HEK293 (cell line): ENCODE measurements around the gene ACSL3.
"Not testable (repeated sequence)": the region's sequence is repeated elsewhere in the genome, so short reads cannot be mapped to it uniquely, and the experiment has no call there.

Experiments used
- CTCF ChIA-PET: fragments of 350-600 bp; formaldehyde crosslinking; extraction: SDS; loops from one replicate; lab custom pipeline; 2021; ENCODE audit warnings: antibody characterized with exemption; lab: Yijun Ruan, JAX
- POLR2A ChIA-PET: fragments of 300-600 bp; formaldehyde crosslinking; extraction: SDS; loops from one replicate; lab custom pipeline; 2020; ENCODE audit warnings: antibody characterized with exemption, inconsistent platforms; lab: Yijun Ruan, JAX
- H3K27ac ChIP-seq: fragments of 200-500 bp; sonication (Bioruptor generic); 2 replicates; pipeline ENCODE4 v1.5.1; 2014; ENCODE audit warnings: low read depth, low read length, control low read depth, inconsistent platforms; ENCODE audit errors: extremely low read depth
- H3K36me3 ChIP-seq, 2 experiments: fragments of 200-500 bp in 1 of 2; sonication (Bioruptor generic) in 1 of 2; 1 replicate in 1 of 2; 2 replicates in 1 of 2; pipeline ENCODE4 v1.5.1; 2014 to 2017; ENCODE audit warnings: inconsistent platforms in 2 of 2, low read length in 2 of 2; ENCODE audit not compliant: control insufficient read depth in 2 of 2, insufficient read depth in 1 of 2
- H3K4me1 ChIP-seq: fragments of 200-500 bp; sonication (Bioruptor generic); 2 replicates; pipeline ENCODE4 v1.5.1; 2014; ENCODE audit warnings: mild to moderate bottlenecking, low read length, inconsistent platforms; ENCODE audit not compliant: control insufficient read depth, insufficient read depth
- H3K4me3 ChIP-seq: 2 replicates; pipeline ENCODE4 v1.5.1; 2011; ENCODE audit warnings: low read depth, mild to moderate bottlenecking, control low read depth, low read length, moderate library complexity
- H3K9me3 ChIP-seq: fragments of 200-500 bp; sonication (Bioruptor generic); 2 replicates; pipeline ENCODE4 v1.5.1; 2014; ENCODE audit warnings: low read depth, low read length, inconsistent platforms; ENCODE audit not compliant: control insufficient read depth, insufficient read depth
- OVOL3 ChIP-seq: fragments of 450-650 bp; formaldehyde crosslinking; IDR thresholded peaks from 2 replicates; pipeline ENCODE4 v1.5.1; 2016; ENCODE audit warnings: missing biosample characterization, missing genetic modification characterization
- ZFP3 ChIP-seq: fragments of 450-650 bp; formaldehyde crosslinking; IDR thresholded peaks from 2 replicates; pipeline ENCODE4 v1.5.1; 2016; ENCODE audit warnings: low read depth, missing biosample characterization, missing genetic modification characterization
- ZNF114 ChIP-seq: fragments of 450-650 bp; formaldehyde crosslinking; IDR thresholded peaks from 2 replicates; pipeline ENCODE4 v1.5.0; 2017; ENCODE audit warnings: missing biosample characterization, missing genetic modification characterization
- ZNF155 ChIP-seq: fragments of 450-650 bp; formaldehyde crosslinking; IDR thresholded peaks from 2 replicates; pipeline ENCODE4 v1.5.1; 2016; ENCODE audit warnings: missing biosample characterization, missing genetic modification characterization
- ZNF266 ChIP-seq: fragments of 450-650 bp; formaldehyde crosslinking; IDR thresholded peaks from 2 replicates; pipeline ENCODE4 v1.5.1; 2016; ENCODE audit warnings: missing biosample characterization, missing genetic modification characterization, low read depth
- ZNF335 ChIP-seq: fragments of 450-650 bp; formaldehyde crosslinking; conservative IDR thresholded peaks from 2 replicates; pipeline ENCODE4 v1.5.1; 2016; ENCODE audit warnings: missing biosample characterization, missing genetic modification characterization
- ZNF391 ChIP-seq: fragments of 450-650 bp; formaldehyde crosslinking; IDR thresholded peaks from 2 replicates; pipeline ENCODE4 v1.5.1; 2016; ENCODE audit warnings: low read depth, missing biosample characterization, missing genetic modification characterization, borderline replicate concordance
- ZNF394 ChIP-seq: fragments of 450-650 bp; formaldehyde crosslinking; IDR thresholded peaks from 2 replicates; pipeline ENCODE4 v1.5.1; 2016; ENCODE audit warnings: missing biosample characterization, missing genetic modification characterization, mild to moderate bottlenecking, moderate library complexity, borderline replicate concordance
- ZNF473 ChIP-seq: fragments of 450-650 bp; formaldehyde crosslinking; IDR thresholded peaks from 2 replicates; pipeline ENCODE4 v1.5.1; 2017; ENCODE audit warnings: missing biosample characterization, missing genetic modification characterization
- ZNF510 ChIP-seq: fragments of 450-650 bp; formaldehyde crosslinking; IDR thresholded peaks from 2 replicates; pipeline ENCODE4 v1.5.1; 2018; ENCODE audit warnings: mild to moderate bottlenecking, missing genetic modification characterization, missing biosample characterization; ENCODE audit not compliant: insufficient replicate concordance
- ZNF521 ChIP-seq: fragments of 450-650 bp; formaldehyde crosslinking; IDR thresholded peaks from 2 replicates; pipeline ENCODE4 v1.5.1; 2017; ENCODE audit warnings: missing biosample characterization, mild to moderate bottlenecking, missing genetic modification characterization
- ZNF529 ChIP-seq: fragments of 450-650 bp; formaldehyde crosslinking; IDR thresholded peaks from 2 replicates; pipeline ENCODE4 v1.5.1; 2017; ENCODE audit warnings: missing genetic modification characterization, missing biosample characterization; ENCODE audit not compliant: insufficient replicate concordance
- ZNF596 ChIP-seq: fragments of 450-650 bp; IDR thresholded peaks from 2 replicates; pipeline ENCODE4 v1.5.0; 2018; ENCODE audit warnings: missing biosample characterization, mild to moderate bottlenecking, missing genetic modification characterization, moderate library complexity
- ZNF677 ChIP-seq: fragments of 450-650 bp; IDR thresholded peaks from 2 replicates; pipeline ENCODE4 v1.5.0; 2018; ENCODE audit warnings: missing biosample characterization, mild to moderate bottlenecking, missing genetic modification characterization, moderate library complexity
- ZNF777 ChIP-seq: fragments of 450-650 bp; formaldehyde crosslinking; IDR thresholded peaks from 2 replicates; pipeline ENCODE4 v1.5.1; 2017; ENCODE audit warnings: missing biosample characterization, missing genetic modification characterization, borderline replicate concordance
- ZNF843 ChIP-seq: fragments of 450-650 bp; formaldehyde crosslinking; IDR thresholded peaks from 2 replicates; pipeline ENCODE4 v1.5.1; 2016; ENCODE audit warnings: missing biosample characterization, missing genetic modification characterization
- TF ChIP-seq, protein P1 (sequence below): sonication (generic); formaldehyde crosslinking; IDR thresholded peaks from 2 replicates; pipeline ENCODE4 v1.8.1; 2022; ENCODE audit warnings: mild to moderate bottlenecking, moderate library complexity, missing genetic modification reagents
- TF ChIP-seq, protein P2 (sequence below): fragments of 450-650 bp; IDR thresholded peaks from 2 replicates; pipeline ENCODE4 v1.5.1; 2018; ENCODE audit warnings: missing biosample characterization, missing genetic modification characterization
- TF ChIP-seq, protein P3 (sequence below): IDR thresholded peaks from 2 replicates; pipeline ENCODE4 v1.6.1; 2011; ENCODE audit warnings: mild to moderate bottlenecking, low read depth, low read length, borderline replicate concordance
- TF ChIP-seq, protein P4 (sequence below): fragments of 450-650 bp; formaldehyde crosslinking; IDR thresholded peaks from 2 replicates; pipeline ENCODE4 v1.5.1; 2016; ENCODE audit warnings: missing biosample characterization, missing genetic modification characterization

ACSL3 gene

DNA sequence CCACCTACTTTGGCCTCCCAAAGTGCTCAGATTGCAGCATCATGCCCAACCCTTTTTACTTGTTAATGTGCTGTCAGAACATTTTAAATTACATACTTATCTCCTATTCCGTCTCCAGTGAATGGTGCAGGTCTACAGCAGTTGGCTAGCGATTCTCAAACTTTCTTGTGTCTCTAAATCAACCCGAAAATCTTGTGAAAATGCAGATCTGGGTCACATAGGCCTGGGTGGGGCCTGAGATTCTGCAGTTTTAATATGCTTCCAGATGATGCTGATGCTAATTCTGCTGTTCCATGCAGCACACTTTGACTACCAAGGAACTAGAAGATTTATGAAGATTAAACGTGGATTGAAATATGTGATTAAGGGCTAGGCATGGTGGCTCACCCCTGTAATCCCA lies 14.8 kb upstream of the ACSL3 start:
- Histone ChIP-seq H3K36me3 (no peaks in the 10 kb centered on the region), H3K4me3 (no peak overlapping the region), H3K4me1 (0 out of 2 replicates have a peak, but pooled peaks cover 3% of the 10 kb centered on the region), H3K9me3 (no peaks in the 10 kb centered on the region), H3K27ac (no peak overlapping the region)
- TF ChIP-seq ZNF777 (tag by site-specific recombination) (no peak), ZNF677 (no peak), ZNF394 (tag by site-specific recombination) (no peak), ZFP3 (tag by site-specific recombination) (no peak), OVOL3 (tag by site-specific recombination) (no peak), ZNF155 (no peak), ZNF114 (tag by site-specific recombination) (no peak), ZNF473 (tag by site-specific recombination) (no peak), ZNF510 (no peak), ZNF391 (tag by site-specific recombination) (no peak), ZNF266 (tag by site-specific recombination) (no peak), ZNF843 (no peak), ZNF335 (no peak), ZNF529 (no peak), ZNF521 (no peak), ZNF596 (tag by site-specific recombination) (no peak)
- TF ChIP-seq, protein P1, sequence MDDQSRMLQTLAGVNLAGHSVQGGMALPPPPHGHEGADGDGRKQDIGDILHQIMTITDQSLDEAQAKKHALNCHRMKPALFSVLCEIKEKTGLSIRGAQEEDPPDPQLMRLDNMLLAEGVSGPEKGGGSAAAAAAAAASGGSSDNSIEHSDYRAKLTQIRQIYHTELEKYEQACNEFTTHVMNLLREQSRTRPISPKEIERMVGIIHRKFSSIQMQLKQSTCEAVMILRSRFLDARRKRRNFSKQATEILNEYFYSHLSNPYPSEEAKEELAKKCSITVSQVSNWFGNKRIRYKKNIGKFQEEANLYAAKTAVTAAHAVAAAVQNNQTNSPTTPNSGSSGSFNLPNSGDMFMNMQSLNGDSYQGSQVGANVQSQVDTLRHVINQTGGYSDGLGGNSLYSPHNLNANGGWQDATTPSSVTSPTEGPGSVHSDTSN (CRISPR knock-in tag): no peak
- TF ChIP-seq, protein P2, sequence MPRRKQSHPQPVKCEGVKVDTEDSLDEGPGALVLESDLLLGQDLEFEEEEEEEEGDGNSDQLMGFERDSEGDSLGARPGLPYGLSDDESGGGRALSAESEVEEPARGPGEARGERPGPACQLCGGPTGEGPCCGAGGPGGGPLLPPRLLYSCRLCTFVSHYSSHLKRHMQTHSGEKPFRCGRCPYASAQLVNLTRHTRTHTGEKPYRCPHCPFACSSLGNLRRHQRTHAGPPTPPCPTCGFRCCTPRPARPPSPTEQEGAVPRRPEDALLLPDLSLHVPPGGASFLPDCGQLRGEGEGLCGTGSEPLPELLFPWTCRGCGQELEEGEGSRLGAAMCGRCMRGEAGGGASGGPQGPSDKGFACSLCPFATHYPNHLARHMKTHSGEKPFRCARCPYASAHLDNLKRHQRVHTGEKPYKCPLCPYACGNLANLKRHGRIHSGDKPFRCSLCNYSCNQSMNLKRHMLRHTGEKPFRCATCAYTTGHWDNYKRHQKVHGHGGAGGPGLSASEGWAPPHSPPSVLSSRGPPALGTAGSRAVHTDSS (tag by site-specific recombination): no peak
- TF ChIP-seq, protein P3, sequence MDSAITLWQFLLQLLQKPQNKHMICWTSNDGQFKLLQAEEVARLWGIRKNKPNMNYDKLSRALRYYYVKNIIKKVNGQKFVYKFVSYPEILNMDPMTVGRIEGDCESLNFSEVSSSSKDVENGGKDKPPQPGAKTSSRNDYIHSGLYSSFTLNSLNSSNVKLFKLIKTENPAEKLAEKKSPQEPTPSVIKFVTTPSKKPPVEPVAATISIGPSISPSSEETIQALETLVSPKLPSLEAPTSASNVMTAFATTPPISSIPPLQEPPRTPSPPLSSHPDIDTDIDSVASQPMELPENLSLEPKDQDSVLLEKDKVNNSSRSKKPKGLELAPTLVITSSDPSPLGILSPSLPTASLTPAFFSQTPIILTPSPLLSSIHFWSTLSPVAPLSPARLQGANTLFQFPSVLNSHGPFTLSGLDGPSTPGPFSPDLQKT: no peak
- TF ChIP-seq, protein P4, sequence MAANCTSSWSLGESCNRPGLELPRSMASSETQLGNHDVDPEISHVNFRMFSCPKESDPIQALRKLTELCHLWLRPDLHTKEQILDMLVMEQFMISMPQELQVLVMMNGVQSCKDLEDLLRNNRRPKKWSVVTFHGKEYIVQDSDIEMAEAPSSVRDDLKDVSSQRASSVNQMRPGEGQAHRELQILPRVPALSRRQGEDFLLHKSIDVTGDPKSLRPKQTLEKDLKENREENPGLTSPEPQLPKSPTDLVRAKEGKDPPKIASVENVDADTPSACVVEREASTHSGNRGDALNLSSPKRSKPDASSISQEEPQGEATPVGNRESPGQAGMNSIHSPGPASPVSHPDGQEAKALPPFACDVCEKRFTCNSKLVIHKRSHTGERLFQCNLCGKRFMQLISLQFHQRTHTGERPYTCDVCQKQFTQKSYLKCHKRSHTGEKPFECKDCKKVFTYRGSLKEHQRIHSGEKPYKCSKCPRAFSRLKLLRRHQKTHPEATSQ (tag by site-specific recombination): no peak
- POLR2A ChIA-PET: no interaction called here
- CTCF ChIA-PET: no interaction called here

DNA sequence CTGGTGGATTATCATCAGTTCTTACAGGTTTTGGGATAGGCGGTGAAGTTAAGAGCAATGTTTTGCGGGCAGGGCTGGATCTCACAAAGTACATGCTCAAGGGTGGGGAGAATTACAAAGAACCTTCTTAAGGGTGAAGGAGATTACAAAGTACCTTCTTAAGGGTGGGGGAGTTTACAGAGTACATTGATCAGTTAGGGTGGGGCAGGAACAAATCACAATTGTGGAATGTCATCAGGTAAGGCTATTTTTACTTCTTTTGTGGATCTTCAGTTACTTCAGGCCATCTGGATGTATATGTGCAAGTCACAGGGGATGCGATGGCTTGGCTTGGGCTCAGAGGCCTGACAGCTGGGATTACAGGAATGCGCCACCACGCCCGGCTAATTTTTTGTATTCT lies 12.8 kb upstream of the ACSL3 start:
- H3K9me3 ChIP-seq, H3K27ac ChIP-seq, POLR2A ChIA-PET, H3K4me1 ChIP-seq, H3K36me3 ChIP-seq, H3K4me3 ChIP-seq: not testable (repeated sequence)
- CTCF ChIA-PET: interaction anchor here (0.6 to 0.8 kb wide), 6 partner anchors 14 to 1121 kb away, joined by 3 to 6 read pairs (median 3); no protein-coding TSS in a partner anchor
